Stimulated activated CD4-positive, alpha-beta T cell treated with anti-CD3 and anti-CD28 coated beads, Interleukin-4, amount 100 ng/mL, for 24 hours (primary cell): ENCODE measurements around the gene CBX5.
A peak's percentile ranks its signal among the peaks of the same experiment; 100 is the strongest.
"Not testable (repeated sequence)": the region's sequence is repeated elsewhere in the genome, so short reads cannot be mapped to it uniquely, and the experiment has no call there.

Experiments used
- DNase-seq: peaks from one replicate; pipeline ENCODE4 v3.0.0-alpha.2; 2020

Gene CBX5

GRCh38 chr12:54196396-54196795, 83.5 kb downstream of the CBX5 start:
- no peak for DNase-seq

DNA sequence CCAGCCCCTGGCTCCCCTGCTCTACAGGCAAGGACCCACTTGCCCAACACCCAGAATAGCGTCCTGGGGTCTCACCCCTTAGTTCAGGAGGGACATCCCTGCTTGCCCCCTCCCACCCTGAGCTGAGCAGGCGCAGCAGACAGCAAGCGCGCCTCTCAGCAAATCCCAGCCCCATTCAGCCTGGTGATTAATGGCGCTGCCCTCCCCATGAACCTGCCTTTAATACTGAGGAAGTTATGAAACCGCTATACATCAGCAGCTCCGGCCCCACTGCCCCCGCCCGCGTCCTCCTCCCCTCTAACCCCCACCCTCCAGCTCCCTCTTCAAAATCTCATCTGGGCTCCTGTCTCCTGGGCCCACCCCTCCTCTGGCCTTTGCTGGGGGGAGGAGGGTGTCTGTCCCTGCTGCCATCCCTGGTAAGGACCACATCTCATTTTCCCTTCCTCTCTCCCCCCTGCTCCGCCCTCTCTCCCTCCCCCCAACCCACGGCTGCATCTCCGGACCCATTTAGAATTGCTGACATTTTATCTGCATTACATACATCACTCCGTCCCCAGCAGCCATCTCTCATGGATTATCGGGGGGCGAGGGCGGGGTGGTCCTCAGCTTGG, 84.1 kb downstream of the CBX5 start:
- no peak for DNase-seq

- DNase-seq: no peak
Observed at GRCh38 chr12:54195080-54195736, 84.7 kb downstream of the CBX5 start.

- DNase-seq: not testable (repeated sequence)
Observed at GRCh38 chr12:54194611-54195010, 85.3 kb downstream of the CBX5 start.

GRCh38 chr12:54193434-54193833, 86.5 kb downstream of the CBX5 start:
- no peak for DNase-seq

GRCh38 chr12:54191550-54192022, 88.3 kb downstream of the CBX5 start:
- peak; percentile 84 for DNase-seq

DNA sequence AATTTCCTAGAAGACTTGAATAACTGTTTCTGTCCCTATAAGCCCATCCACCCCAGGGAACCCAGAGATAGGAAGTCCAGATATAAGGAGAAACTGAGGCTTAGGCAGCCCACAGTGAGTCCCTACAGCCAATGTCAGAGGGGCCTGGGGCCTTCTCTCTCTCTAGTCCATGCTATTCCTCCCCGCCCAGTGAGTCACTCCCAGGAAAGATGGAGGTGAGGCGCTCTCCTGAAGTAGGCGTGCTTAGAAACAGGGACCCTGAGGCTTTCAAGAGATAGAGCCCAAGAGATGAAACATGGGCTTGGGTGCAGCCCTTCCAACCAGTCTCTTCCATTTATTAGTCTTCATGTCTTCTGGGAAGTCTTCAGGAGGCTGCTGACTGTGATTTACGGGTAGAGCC, 88.8 kb downstream of the CBX5 start:
- DNase-seq: no peak

DNA sequence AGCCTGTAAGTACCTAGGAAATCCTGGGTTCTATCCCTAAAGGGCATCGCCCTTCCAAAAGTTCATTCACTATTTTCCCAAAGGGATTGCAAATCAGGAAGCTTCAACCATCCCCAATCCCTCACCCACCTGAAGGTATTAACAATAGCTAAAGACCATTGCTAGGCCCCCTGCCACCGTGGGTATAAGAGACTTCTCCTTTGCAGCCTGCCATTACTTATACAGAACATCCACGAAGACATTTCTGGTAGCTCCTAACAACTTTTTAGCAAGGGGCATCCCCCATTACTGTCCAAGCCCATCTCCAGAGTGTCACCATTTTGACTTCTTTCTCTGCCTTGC, 90.8 kb downstream of the CBX5 start:
- no peak for DNase-seq

DNA sequence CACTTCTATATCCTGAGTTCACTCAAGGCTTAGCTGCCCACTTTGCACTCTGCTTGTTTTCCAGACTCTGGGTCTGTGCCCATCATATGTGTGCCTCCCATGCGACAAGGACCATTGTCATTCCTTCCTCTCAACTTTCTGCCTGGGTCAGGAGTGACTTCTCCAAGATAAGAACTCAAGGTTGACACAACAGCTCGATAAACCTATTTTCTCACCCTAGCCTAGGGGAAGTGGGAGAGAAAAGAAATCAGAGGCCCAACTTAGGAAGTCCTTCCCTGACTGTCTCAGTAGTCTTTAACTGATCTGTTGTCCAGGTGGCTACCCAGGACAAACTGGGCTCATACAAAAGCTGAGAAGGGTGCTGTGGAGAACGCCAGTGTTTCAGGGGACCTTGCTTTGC, 92.8 kb downstream of the CBX5 start:
- DNase-seq: no peak

DNA sequence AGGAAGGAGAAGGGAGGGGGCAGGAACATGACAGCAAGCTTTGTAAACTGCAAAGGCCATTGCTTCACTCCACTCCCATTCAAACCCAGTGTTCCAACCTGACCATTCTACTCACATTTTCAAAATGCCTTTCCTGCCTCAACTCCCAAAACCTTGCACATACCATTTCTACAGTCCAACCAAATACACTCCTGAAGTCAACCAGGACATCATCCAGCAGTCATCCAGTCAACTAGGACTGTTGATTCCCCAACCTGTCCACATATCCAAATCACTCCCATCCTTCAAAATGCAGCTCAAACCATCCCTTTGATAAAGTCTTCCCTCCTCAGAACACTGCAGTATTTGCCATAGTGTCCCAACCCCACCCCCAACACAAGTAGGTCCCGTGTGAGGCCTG, 94.0 kb downstream of the CBX5 start:
- no peak for DNase-seq

- DNase-seq: not testable (repeated sequence)
Observed at GRCh38 chr12:54185297-54185696, 94.6 kb downstream of the CBX5 start.

- DNase-seq: no peak
Observed at GRCh38 chr12:54184024-54184805, 95.7 kb downstream of the CBX5 start.

- DNase-seq: no peak
Observed at GRCh38 chr12:54182981-54183380, 96.9 kb downstream of the CBX5 start.

DNA sequence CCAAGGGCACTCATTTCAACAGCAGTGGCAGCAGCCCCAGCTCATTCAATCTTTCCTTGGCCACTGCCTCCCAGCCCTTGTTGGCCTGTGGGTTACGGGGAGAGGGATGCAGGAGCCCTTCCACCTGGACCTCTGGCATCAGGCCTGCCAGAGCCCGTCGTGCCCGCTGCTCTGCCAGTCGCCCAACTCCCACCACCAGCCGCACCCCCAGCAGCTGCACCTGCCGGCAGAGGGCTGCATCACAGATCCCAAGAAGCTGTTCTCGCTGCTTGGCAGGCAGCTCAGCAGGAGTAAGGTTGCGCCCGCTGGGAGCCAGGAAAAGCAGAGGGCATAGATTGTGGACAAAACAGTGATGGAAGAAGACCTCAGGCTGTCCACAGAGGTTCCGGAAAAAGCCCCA, 97.8 kb downstream of the CBX5 start:
- DNase-seq: no peak
